Astrocyte of the spinal cord (primary cell): Measurements from ENCODE around the gene GPSM3.

Source experiments
- DNase-seq: peaks from one replicate; pipeline ENCODE4 v3.0.0; 2011; ENCODE audit warnings: low read depth, low spot score
- H3K4me3 ChIP-seq: 2 replicates; pipeline ENCODE4 v1.5.1; 2011; ENCODE audit warnings: low read depth, mild to moderate bottlenecking, low read length, moderate library complexity
- in situ Hi-C: cut with HindIII; loops from 2 replicates; pipeline ENCODE4 v1.10.0; 2017; ENCODE audit warnings: low sequenced_read_pairs
- TF ChIP-seq, protein P1 (sequence below): IDR thresholded peaks from 2 replicates; pipeline ENCODE4 v1.5.1; 2012; ENCODE audit warnings: low read depth, mild to moderate bottlenecking, low read length, inconsistent platforms

Gene GPSM3

GRCh38 chr6:32154514-32155161, 37.8 kb downstream of the GPSM3 start:
- TF ChIP-seq, protein P1, sequence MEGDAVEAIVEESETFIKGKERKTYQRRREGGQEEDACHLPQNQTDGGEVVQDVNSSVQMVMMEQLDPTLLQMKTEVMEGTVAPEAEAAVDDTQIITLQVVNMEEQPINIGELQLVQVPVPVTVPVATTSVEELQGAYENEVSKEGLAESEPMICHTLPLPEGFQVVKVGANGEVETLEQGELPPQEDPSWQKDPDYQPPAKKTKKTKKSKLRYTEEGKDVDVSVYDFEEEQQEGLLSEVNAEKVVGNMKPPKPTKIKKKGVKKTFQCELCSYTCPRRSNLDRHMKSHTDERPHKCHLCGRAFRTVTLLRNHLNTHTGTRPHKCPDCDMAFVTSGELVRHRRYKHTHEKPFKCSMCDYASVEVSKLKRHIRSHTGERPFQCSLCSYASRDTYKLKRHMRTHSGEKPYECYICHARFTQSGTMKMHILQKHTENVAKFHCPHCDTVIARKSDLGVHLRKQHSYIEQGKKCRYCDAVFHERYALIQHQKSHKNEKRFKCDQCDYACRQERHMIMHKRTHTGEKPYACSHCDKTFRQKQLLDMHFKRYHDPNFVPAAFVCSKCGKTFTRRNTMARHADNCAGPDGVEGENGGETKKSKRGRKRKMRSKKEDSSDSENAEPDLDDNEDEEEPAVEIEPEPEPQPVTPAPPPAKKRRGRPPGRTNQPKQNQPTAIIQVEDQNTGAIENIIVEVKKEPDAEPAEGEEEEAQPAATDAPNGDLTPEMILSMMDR: peak; percentile 64
- DNase-seq: peak; percentile 64
- peak overlapping the region; percentile 82 for H3K4me3 ChIP-seq
- in situ Hi-C loops: no loop called here

DNA sequence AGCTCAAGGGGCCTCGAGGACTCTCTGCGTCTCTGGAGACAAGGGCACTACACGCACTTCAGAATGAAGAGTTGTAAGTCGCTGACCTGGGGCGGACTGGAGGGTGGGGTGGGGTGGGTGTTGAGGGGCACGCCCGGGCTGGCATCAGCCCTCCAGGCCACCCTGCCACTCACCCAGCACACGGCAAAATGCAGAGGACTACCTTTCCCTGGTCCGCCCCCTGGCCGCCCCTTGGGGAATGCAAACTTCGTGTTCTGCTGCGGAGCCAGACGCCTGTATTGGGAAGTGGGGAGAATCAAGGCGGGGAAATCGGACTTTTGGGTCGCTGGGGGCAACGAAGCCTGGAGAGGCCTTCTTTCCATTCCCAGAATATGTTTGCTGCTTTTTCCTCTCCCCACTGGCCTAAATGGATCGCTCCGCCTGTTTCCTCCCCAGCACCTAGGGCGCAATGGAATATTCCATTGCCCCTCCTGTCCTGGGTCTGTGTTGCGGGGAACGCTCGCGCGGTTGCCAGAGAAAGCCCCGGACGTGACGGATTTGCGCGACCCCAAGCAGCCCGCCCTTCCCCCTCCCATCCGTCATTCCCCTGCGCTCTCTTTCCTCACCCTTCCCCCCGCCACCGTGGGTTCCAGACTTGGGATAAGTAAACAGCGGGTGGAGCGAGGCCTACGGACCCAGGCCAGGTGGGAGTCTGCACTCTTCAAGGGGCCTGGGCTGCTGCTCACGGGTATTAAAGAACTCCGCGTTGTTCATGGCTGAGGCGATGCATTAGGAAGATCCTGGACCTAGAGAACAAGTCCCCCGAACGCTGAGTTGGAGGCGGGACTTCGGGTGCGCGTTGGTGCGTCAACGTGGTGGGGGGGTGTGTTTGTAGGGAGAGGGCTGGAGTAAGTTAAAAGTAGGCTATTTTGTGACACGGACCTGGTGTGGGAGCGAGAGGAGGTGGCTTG, 38.6 kb downstream of the GPSM3 start, which contains the start of gene PPT2:
Gene PPT2, plus strand, starts transcription at position 578 of the 950 bp plus-strand sequence. CDS start 454 bp downstream, outside the sequence.
- DNase-seq: peak; percentile 94
- peak within 1 kb of the TSS; percentile 82 for H3K4me3 ChIP-seq
- in situ Hi-C loops: no loop called here
- TF ChIP-seq, protein P1: peak; percentile 27

- in situ Hi-C loops: no loop called here
- H3K4me3 ChIP-seq: peak overlapping the region; percentile 82
- peak; percentile 25 for DNase-seq
- TF ChIP-seq, protein P1: no peak
Observed at GRCh38 chr6:32152769-32153563, 39.5 kb downstream of the GPSM3 start.

DNA sequence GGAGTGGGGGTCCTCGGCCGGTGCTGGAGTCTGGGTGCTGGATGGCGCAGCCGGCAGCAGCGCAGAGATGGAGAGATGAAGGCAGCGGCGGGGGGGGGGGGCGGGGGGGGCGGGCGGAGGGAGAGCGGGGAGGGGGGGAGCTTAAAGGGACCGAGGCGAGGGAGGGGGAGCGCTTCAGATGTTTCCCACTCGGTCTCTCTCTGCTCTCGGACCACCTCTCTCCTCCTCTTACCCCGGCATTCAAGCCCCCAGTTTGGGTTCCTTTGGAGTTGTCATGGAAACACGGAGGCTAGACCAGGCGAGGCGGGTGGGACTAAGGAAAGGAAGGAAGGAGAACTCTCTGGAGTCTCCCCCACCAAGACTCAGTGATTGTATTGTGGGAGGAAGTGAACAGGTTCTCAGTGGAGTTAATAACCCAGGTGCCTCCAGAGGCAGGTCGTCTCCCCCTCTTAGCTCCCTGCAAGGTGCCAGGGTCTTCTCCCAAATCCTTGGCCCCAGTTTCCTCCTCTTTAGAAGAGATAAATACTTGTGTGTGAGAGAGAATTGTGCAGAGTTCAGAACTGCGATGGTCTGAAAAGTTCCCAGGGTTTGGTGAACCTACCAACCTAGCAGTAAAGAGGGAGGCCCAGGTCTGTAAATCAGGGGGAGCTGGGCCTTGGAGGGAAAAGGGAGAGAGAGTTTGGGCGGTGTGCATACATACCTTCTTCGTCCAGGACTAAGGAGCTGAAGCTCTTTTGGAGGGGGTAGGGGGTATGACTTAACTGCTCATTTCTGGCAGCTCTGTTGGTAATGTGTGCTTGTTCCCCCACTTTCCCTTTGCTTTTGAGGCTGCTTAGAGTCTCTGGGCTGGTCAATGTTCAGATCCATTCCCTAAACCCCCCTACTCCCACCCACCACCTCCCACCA, 40.3 kb downstream of the GPSM3 start, which contains the start of gene PRRT1:
Gene PRRT1, minus strand, starts transcription at position 77 of the 906 bp plus-strand sequence. CDS start 112 bp downstream, outside the sequence.
- in situ Hi-C loops: no loop called here

GRCh38 chr6:32151181-32151862, 41.1 kb downstream of the GPSM3 start:
- in situ Hi-C loops: no loop called here
- H3K4me3 ChIP-seq: peak overlapping the region; percentile 13
- TF ChIP-seq, protein P1: no peak
- DNase-seq: no peak

More for the DNA sequence above, 40.3 kb downstream of the GPSM3 start, which contains the start of gene PRRT1:
- DNase-seq: no peak
- TF ChIP-seq, protein P1: no peak
- peak within 1 kb of the TSS; percentile 82 for H3K4me3 ChIP-seq
